GM19239 (cell line): ENCODE results near the gene SLC17A5.

Experiments
- DNase-seq: peaks from one replicate; pipeline ENCODE4 v3.0.0; 2011; ENCODE audit warnings: low spot score; ENCODE audit not compliant: insufficient read length
- FAIRE-seq: peaks from 2 replicates; lab custom pipeline; 2011; peaks lifted over from hg19 to GRCh38; lab: Jason Lieb, UNC

Gene SLC17A5

DNA sequence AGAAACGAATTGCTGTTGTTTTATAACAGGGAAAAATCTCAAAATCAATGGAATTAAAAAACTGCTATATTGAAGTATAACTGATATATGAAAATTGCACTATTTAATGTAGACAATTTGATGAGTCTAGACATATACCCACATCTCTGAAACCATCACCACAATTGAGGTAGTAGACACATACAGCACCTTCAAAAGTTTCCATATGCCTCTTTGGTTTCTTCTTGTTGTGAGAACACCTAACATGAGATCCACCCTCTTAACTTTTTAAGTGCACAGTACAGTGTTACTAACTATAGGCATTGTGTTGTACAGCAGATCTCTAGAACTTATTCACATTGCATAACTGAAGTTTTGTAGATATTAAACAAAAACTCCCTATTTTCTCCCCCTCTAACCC lies 14.0 kb upstream of the SLC17A5 start:
- FAIRE-seq = no peak
- no peak for DNase-seq

DNA sequence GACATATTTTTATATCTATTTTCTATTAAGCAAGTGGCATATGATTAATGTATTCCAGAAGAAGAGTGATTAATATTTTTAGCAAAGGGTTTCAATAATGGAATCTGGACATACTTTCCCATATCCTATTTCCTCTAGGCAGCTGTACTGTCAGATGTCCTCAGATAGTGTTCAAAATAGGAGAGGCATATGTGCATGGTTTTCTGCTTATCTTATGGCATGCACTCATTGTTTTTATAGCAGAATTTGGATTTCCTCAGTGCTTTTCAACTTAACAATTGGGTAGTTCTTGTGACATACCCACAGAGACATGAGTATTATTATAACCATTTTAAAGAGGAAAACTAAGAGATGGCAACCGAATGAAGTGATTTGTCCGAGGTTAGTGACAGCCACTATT lies 12.6 kb upstream of the SLC17A5 start:
- FAIRE-seq (no peak), DNase-seq (no peak)

DNA sequence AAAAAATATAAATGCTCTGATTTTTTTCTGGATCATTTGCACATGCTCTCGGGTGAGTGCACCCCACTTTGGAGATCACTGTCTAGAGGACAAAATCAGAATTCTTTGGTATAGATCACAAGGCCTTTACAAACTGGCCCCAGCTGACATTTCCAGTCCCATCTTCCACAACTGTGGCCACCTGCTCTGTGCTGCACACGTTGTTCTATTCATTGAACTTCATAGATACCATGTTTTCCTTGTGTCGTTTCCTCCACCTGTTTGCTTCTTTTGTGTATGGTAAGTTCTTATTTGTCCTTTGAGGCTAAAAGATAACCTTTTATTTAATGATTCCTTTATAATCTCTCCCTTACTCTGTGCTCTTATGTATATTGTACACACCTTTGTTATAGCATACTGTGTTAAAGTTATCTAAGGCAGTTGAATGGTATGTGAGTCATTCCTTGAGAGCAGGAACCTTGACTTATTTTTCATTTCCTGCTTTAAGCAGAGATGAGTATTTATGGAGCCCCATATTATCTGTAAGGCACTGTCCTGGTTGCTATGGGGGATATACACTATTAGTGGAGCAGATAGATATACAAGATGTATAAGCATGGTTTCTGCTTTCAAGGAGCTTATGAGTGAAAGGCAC lies 12.0 kb upstream of the SLC17A5 start:
- FAIRE-seq (peak; percentile 63), DNase-seq (no peak)

DNA sequence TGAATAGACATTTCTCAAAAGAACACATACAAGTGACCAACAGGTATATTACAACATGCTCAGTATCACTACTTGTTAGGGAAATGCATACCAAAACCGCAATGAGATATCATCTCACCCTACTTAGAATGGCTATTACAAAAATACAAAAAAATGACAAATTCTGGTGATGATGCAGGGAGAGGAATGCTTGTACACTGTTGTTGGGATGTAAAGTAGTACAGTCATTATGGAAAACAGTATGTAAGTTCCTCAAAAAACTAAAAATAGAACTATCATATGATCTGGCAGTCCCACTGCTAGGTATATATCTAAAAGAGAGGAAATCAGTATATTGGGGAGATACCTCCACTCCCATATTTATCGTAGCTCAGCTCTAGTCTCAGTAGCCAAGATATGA lies 10.9 kb upstream of the SLC17A5 start:
- DNase-seq (no peak), FAIRE-seq (no peak)

DNA sequence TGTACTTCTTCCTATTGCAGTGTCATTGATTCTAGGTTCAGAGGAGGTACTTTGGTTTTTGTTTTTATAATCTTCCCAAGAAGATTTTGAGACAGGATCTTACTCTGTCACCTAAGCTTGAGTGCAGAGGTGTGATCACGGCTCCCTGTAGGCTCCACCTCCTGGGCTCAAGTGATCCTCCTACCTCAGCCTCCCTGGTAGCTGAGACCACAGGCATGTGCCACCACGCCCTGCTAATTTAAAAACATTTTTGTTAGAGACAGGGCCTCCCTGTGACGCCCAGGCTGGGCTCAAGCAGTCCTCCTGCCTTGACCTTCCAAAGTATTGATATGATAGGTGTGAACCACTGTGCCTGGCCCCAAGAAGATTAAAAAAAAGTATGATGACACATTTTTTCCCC lies 3.4 kb upstream of the SLC17A5 start:
- DNase-seq = no peak
- FAIRE-seq = no peak

DNA sequence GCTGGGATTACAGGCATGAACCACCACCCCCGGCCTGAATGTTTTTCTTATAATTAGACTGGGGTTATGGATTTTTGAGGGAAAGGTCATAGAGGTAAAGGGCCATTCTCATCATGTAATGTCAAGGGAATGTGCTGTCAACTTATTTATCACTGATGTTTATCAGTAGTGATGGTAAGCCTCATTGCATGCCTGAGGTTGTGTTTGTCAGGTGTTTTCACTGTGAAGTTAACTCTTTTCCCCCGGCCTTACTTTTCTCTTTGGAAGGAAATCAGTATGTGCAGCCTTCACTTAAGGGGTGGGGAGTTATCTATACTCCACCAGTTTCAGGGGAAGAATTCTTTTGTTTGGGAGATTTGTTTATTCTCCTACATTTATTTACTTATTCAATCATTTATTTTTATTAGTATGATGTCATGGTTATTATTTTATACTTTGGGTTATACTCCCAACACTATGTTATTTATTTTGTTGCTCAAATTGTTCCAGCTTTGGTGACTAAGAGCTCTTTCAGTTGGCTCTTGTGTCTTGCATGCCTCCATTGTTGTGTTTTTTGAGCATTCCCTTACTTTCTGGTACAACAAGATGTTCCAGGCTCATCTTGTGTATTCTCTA lies 2.8 kb upstream of the SLC17A5 start:
- DNase-seq (no peak), FAIRE-seq (no peak)

DNA sequence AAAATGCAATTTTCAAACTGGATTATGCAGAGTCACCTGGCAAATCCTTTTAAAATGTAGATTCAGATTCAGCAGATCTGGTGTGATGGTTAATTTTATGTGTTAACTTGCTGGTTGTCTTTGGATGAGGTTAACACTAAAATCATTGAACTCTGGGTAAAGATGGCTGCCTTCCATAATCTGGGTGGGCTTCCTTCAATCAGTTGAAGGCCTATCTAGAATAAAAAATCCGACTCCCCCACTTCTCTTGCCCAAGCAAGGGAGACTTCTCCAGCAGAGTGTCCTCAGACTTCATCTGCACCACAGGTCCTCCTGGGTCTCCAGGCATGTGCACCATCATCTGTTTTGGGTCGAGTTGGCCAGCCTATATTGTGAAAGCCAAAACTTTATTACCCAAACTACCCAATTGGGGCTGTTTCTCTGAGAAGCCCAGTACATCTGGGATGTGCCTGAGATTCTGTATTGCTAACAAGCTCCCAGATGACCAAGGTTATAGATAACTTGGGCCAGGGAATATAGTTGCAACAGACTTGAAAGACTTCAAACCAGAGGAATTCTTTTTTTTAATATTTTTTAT lies 1.6 kb upstream of the SLC17A5 start:
- DNase-seq (no peak), FAIRE-seq (no peak)

DNA sequence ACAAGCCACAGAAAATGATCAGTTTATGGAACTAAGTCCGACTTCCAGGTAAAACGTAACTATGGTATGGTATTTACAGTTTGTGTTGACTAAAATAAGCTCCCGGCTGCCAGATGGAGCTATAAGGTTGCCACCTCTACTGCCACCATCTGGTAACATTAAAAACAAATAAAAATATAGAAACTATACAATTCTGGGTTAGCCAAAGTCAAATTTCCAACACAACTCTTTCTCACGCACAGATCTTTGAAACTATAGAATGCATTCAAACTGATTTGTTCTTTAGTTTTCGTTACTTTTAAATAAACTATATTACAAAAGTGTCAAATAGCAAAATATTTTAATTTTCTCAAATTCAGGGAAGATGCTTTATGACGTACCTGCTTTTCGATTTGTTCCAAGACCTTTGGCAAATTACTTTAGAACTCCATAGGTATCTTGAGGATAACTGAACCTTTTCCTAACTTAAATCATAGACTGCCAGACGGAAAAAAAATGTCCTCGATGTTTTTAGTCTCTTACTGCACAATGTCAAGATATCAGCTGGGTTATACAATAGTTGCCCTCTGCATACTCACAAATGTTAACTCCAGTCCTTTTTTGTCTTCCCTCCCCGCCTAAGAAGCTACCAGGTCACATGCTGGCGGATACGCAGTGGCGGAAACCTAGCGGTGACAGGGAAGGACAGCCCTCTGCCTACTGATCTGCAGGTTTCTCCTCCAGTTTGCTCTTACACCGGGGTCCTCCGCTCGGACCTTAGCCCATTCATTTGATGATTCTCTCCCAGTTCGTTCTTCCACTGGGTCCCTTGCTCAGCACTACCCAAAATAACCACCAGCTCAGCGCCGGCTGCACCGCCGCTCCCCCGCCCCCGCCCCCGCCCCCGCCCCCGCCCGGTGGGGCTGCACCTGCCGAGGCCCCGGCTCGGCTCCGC lies 888 bp downstream of the SLC17A5 start:
- DNase-seq = peak; percentile 52
- peak; percentile 73 for FAIRE-seq

DNA sequence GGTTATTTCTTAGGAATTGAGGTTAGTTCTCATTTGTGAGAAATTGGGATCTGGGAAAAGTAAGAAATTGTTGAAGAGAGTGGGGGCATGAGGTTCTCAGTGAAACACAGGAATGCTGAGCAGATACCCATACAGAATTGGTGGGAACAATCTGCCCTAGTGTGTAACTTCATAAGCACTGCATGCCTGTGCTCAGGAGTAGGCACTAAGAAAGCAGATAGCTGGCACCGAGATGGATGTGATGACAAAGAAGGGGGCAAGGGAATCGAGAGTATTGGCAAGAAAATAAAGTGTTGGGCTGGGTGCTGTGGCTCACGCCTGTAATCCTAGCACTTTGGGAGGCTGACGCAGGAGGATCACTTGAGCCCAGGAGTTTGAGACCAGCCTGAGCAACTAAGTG lies 4.0 kb downstream of the SLC17A5 start:
- FAIRE-seq (no peak), DNase-seq (no peak)

DNA sequence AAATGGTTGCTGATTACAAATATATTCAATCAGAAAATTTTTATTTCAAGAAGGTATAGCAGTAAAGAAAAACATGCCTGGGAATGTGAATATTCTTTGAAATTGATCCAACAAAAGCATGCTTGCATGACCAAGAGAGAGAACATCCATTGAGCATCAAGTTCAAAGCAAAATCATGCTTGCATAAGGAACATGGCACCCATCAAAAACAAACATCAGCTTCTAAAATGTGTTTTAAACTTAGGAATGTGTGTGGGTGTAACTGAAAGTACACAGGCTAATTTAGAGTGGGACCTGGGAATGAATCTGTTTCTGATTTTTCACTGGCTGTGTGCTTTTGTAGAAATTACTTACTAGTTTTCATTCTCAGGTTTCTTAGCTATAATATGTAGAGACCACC lies 5.6 kb downstream of the SLC17A5 start:
- no peak for DNase-seq
- peak; percentile 31 for FAIRE-seq

DNA sequence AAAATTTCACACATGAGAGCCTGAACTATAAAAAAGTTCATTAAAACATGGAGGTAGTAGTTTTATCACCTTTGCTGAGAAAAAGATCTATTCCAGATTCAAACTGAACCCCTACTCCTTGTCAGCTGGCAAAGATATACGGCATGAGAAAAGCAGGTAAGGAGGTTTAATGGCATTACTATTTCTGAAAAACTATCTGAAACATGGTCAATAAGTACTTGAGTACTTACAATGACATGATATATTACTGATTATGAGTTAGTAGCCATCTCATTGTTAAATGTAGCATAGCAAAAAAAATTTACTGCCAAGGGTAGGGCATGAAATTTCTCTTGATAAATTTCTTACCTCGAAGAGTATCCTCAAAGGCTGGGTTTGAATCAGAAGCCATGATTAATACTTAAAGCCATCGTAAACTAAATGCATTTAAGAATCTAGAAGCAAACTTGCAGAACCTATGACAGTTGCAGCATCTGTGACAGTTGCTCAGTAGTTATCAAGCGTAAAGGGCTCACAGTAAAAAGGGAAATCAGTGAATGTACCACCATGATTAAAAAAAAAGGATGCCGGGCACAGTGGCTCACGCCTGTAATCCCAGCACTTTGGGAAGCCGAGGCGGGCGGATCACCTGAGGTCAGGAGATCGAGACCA lies 8.7 kb downstream of the SLC17A5 start:
- FAIRE-seq = no peak

DNA sequence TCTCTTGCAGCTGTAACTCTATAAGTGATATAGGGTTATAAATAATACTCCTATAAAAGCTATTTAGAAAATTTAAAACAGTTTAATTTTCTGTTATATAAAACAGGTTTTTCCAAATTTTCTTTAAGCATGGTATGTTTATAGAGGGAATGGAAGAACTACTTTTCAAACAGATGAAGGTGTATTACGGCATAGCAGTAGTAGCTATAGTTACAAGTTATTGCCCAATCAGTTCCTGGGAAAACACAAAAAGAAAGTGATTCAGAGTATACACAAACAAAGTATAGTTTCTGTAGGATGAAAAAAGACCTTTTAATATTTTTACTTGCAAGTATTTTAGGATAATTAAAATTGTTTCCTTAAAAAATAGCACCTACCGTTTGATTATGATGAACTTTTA lies 9.8 kb downstream of the SLC17A5 start:
- no peak for FAIRE-seq
- no peak for DNase-seq

More for the DNA sequence above, 8.7 kb downstream of the SLC17A5 start:
- DNase-seq = no peak

DNA sequence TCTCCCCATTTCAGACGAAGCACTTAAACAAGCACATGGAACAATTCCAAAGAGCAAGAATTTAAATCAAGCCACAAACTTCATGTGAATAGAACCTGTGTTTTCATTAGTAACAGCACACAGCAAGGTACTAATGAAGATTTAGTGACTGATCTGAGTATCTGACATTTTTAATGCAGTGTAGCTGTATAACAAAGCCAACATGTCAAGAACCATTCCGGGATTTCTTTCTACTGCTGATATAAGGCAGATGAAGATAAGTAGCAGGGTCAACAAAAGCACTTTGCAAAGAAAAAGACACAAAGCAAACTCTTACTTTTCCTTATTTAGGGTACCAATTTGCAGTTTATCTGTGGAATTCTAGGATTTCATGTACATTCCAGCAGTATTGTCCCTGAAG lies 11.3 kb downstream of the SLC17A5 start:
- DNase-seq (no peak), FAIRE-seq (no peak)

DNA sequence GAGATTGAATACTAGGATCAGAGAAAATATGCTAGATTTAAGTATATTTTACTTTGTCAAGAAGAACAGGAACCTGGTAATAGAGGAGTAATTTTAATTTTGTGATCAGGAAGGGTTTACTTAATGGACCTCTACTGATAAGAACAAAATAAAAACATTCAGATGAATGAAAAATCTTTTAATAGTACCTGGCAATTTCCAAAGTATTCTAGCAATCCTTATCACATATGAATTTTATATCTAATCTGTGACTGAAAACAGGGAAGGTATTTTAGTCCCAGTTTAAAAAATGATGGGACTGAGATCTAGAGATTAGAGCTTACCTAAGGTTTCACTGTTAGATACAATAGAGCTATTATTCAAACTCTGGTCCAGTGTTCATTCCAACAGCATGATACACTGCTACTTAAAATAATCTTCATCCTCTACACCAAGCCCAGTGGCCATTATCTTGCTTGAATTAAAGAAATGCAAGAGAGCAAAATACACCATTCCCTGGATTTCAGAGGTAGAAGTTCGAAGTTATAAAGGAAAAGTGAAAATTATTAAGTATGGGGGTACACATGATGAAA lies 13.5 kb downstream of the SLC17A5 start:
- no peak for FAIRE-seq
- no peak for DNase-seq

DNA sequence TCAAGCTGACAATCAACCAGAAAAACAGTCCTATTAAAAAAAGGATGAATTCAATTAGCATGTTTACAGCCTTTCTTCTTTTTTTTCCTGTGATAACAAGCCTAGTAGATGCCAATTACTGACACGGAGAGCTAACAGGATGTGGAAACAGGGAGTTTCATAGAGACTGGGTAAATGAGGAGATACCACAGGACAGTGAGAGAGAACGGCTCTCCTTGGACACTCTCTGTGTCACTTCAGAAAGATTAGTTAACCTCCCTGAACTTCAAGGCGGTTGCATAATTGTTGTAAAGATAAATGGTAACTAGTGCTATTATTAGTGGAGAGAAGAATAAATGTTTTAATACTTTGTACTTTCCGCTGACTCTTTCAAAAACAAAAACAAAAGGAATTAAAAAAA lies 14.8 kb downstream of the SLC17A5 start:
- no peak for DNase-seq
- FAIRE-seq = peak; percentile 26

DNA sequence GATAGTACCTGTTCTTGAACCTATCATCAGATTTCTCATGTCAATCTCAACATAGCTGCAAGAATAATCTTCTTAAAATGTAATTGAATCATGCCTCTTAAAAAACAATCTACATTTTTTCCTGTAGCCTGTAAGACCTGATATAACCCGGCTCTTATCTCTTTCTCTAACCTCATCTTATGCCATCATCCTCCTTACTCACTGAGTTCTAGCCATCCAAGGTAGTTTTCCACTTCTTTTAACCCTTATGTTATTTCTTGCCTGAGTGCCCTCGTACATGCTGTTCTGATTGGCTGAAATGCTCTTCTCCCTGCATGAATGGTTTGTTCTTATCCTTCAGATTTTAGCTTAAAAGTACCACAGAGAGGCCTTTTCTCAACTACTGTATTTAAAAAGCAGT lies 16.4 kb downstream of the SLC17A5 start:
- FAIRE-seq = no peak
- DNase-seq = no peak

DNA sequence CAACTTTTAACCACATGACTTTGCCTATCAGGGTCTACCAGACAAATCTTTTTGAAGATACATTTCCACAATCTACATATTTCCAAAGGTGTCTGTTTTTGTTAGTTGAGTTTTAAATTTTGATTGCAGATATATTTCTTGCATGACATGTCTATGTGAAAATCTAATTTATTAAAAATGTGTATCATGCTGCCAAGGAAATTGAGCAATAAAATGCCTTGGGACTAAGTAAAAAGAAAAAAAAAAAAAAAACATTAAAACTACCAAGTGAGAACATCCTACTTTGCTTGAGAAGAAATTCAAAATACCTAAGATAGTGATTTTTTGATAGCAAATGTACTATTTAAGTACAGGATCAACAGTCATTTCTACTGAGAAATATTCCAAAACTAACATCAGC lies 17.7 kb downstream of the SLC17A5 start:
- DNase-seq = no peak
- FAIRE-seq = no peak

DNA sequence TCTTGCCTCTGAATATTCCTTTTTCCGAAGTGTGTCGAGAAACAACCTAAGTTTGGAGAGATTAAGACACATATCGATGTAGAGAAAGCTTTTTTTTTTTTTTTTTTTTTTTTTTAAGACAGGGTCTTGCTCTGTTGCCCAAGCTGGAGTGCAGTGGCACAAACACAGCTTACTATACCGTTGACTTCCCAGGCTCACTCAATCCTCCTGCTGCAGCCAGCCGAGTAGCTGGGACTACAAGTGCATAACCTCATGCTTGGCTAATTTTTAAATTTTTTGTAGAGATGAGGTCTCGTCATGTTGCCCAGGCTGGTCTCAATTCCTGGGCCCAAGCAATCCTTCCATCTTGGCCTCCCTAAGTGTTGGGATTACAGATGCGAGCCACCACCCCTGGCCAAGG lies 21.4 kb downstream of the SLC17A5 start:
- DNase-seq (no peak), FAIRE-seq (no peak)

DNA sequence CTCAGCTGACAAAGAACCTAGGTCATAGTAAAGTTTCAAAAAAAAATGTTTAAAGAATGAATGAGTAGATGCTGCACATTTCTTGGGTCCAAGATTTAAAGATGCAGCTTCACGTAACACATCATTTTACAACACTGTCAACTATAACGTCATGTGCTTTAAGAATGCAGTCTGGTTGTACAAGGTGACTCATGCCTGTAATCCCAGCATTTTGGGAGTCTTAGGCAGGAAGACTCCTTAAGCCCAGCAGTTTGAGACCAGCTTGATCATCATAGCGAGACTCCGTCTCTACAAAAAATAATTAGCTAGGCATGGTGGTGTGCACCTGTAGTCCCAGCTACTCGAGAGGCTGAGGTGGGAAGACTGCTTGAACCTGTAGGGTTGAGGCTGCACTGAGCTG lies 21.9 kb downstream of the SLC17A5 start:
- DNase-seq (no peak), FAIRE-seq (no peak)

DNA sequence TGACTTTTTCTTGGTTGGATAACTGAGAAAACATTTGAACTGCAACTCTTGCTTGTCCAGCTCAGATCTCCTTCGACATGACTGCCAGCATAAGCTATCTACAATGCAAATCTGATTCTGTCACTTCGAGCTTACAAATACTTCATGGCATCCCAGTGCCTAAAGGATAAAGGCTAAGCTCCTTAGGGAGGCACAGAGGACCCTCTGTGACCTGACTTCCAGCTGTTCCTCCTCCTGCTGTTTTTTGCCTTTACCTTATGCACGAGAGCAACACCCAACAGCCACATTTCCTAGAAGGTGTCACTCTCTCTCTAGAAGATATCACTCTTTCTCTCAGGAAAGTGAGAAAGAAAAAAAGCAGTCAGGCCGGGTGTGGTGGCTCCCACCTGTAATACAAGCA lies 23.4 kb downstream of the SLC17A5 start:
- no peak for FAIRE-seq
- DNase-seq = no peak
